ENCODE data around the gene TAS2R4. TPM values are rescaled to one million over a fixed set of nuclear protein-coding genes. Genes with fewer than 3 reads are reported as not detected.

Gene TAS2R4, protein sequence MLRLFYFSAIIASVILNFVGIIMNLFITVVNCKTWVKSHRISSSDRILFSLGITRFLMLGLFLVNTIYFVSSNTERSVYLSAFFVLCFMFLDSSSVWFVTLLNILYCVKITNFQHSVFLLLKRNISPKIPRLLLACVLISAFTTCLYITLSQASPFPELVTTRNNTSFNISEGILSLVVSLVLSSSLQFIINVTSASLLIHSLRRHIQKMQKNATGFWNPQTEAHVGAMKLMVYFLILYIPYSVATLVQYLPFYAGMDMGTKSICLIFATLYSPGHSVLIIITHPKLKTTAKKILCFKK
- 1 to 10 TPM in 1 of 2 experiments, under 1 TPM in 1; 0.74 to 1.0 TPM for total RNA-seq

DNA sequence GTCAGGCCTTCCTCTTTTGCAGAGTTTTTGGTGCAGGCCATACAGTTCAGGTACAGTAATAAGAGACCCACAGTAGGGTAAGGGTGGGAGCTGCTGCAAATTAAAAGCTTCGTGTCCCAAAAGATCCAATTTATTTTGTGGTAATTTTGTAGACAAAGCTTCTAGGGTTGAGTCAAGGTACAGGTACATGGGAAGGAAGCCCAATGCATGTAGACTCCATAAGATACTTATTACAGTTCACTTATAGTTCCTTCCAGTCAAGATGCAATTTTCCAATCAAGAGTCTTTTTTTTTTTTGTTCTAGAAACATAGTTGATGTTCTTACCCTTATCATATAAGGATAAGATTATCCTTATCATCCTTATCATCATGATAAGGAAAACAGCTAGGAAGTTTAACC is at the start of gene TAS2R4:
TAS2R4 (plus strand) TSS at position 301 of the 400 bp plus-strand sequence. CDS start 1,815 bp downstream, outside the sequence.
- no peak within 1 kb of the TSS for H3K4me3 Mint-ChIP-seq
- CTCF ChIA-PET: interaction anchor here (1.0 to 1.5 kb wide), 2 partner anchors 9 to 10 kb away, joined by 3 to 10 read pairs; no protein-coding TSS in a partner anchor
- H3K9me3 Mint-ChIP-seq (ENCODE audit: insufficient read depth): no peaks in the 10 kb centered on the region
- H3K36me3 Mint-ChIP-seq (ENCODE audit: low read depth): peaks cover 36% of the 10 kb centered on the region
- DNase-seq (no peak), ATAC-seq (no peak)
- POLR2A ChIA-PET: no interaction called here
- H3K27me3 Mint-ChIP-seq (ENCODE audit: low read depth): no peaks in the 10 kb centered on the region
- H3K4me1 Mint-ChIP-seq (ENCODE audit: low read depth): no peaks in the 10 kb centered on the region
- H3K27ac Mint-ChIP-seq: no peak within 1 kb of the TSS

GRCh38 chr7:141729020-141729419 is 47.5 kb upstream of the TAS2R4 start:
- CTCF ChIA-PET: interaction anchor here (5.2 kb wide), 1 partner anchor 9 kb away, joined by 25 read pairs; the partner anchor contains the start of gene SSBP1
- no peaks in the 10 kb centered on the region for H3K4me1 Mint-ChIP-seq (ENCODE audit: low read depth)
- no peak for ATAC-seq
- POLR2A ChIA-PET: interaction anchor here (1.2 kb wide), 1 partner anchor 9 kb away, joined by 3 read pairs; the partner anchor contains the start of gene SSBP1
- H3K4me3 Mint-ChIP-seq: no peak overlapping the region
- H3K27me3 Mint-ChIP-seq (ENCODE audit: low read depth): no peaks in the 10 kb centered on the region
- H3K9me3 Mint-ChIP-seq (ENCODE audit: insufficient read depth): no peaks in the 10 kb centered on the region
- no peaks in the 10 kb centered on the region for H3K36me3 Mint-ChIP-seq (ENCODE audit: low read depth)
- DNase-seq: no peak
- no peak overlapping the region for H3K27ac Mint-ChIP-seq

DNA sequence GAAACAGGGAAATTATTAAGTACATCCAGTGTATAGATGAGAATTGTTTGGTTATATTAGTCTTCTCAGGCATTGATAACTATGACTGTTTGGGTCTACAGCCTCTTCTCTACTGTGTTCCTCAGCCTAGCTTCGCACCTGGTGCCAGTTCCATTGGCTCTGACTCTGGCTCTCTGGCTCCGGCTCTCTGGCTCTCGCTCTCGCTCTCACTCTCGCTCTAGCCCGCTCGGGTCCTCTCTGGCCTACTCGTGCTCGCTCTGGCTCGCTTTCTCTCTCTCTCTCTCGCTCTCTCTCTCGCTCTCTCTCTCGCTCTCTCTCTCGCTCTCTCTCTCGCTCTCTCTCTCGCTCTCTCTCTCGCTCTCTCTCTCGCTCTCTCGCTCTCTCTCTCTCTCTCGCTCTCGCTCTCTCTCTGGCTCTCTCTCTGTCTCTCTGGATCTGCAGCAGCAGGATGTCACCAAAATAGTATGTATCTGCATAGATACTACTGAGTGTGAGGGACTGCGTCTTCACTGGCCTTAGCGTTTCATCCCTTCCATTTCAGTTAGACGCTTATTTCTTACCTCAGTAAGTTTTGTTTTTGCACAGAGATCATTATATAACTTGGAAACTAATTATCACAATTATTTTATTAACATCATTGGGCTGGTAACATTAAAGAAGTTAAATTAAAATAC is 44.9 kb upstream of the TAS2R4 start:
- H3K4me3 Mint-ChIP-seq: no peak overlapping the region
- peaks cover under 1% of the 10 kb centered on the region for H3K4me1 Mint-ChIP-seq (ENCODE audit: low read depth)
- H3K27me3 Mint-ChIP-seq (ENCODE audit: low read depth): no peaks in the 10 kb centered on the region
- DNase-seq (no peak), ATAC-seq (no peak)
- no peaks in the 10 kb centered on the region for H3K9me3 Mint-ChIP-seq (ENCODE audit: insufficient read depth)
- no peak overlapping the region for H3K27ac Mint-ChIP-seq
- POLR2A ChIA-PET: no interaction called here
- H3K36me3 Mint-ChIP-seq (ENCODE audit: low read depth): no peaks in the 10 kb centered on the region
- CTCF ChIA-PET: interaction anchor here (2.1 to 11.7 kb wide), 2 partner anchors 76 to 77 kb away, joined by 7 to 187 read pairs; no protein-coding TSS in a partner anchor

- ChIA-PET POLR2A (interaction anchor here (0.8 to 5.9 kb wide), 12 partner anchors 12 to 187 kb away, joined by 3 to 40 read pairs (median 5); partner anchors contain the start of gene DENND11), CTCF (interaction anchor here (0.7 to 11.7 kb wide), 30 partner anchors 9 to 1652 kb away, joined by 3 to 187 read pairs (median 6); partner anchors contain the start of genes AGK, DENND11, MRPS33 and WEE2)
- Mint-ChIP-seq H3K4me1 (ENCODE audit: low read depth) (peaks cover 31% of the 10 kb centered on the region), H3K27ac (peak overlapping the region; percentile 99), H3K4me3 (peak overlapping the region; percentile 94), H3K9me3 (ENCODE audit: insufficient read depth) (no peaks in the 10 kb centered on the region), H3K27me3 (ENCODE audit: low read depth) (no peaks in the 10 kb centered on the region), H3K36me3 (ENCODE audit: low read depth) (peaks cover 27% of the 10 kb centered on the region)
- ATAC-seq: no peak
- DNase-seq: peak; percentile 24
These were observed 39.2 kb upstream of the TAS2R4 start for GRCh38 chr7:141737118-141737835.

DNA sequence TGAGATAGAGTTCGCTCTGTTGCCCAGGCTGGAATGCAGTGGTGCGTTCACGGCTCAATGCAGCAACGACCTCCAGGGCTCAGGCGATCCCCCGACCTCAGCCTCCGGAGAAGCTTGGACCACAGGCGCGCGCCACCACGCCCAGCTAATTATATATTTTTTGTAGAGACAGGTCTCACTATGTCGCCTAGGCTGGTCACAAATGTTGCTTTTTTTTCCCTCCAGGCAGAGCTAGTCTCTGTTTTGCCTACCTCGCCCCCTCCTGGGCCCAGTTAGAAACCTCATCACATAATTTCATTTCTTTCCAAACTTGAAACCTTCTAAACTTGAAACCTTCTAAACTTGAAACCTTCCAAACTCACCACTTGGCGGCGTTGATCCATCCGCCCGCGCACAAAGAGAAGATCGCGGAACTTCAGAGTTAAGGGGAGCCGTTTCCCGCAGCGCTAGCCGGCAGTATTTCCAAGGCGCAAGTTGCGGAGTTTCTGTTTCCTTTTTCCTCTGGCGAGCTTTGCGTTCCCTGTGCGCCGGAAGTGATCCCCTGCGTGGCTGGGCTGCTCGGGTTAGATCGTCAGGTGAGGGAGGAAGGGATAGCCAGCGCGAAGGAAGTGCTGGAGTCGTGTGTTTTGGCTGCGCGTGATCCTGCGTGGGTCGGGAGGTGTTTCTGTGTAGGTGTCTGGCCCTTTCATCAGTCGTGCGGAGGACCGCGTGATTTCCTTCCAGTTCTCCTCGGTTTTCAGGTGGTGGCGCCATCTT is 38.5 kb upstream of the TAS2R4 start, which contains the start of gene SSBP1:
SSBP1 (plus strand) TSS at position 523 of the 756 bp plus-strand sequence. CDS start 809 bp downstream, outside the sequence.
- ChIA-PET POLR2A (interaction anchor here (0.6 to 5.9 kb wide), 18 partner anchors 9 to 1621 kb away, joined by 3 to 40 read pairs (median 4); partner anchors contain the start of genes DENND11 and MRPS33), CTCF (interaction anchor here (0.7 to 11.7 kb wide), 38 partner anchors 9 to 1651 kb away, joined by 3 to 187 read pairs (median 5); partner anchors contain the start of genes AGK, DENND11, MRPS33 and WEE2)
- DNase-seq (peak; percentile 95), ATAC-seq (peak; percentile 90)
- H3K27ac Mint-ChIP-seq: peak within 1 kb of the TSS; percentile 99
- peaks cover 31% of the 10 kb centered on the region for H3K4me1 Mint-ChIP-seq (ENCODE audit: low read depth)
- no peaks in the 10 kb centered on the region for H3K9me3 Mint-ChIP-seq (ENCODE audit: insufficient read depth)
- H3K4me3 Mint-ChIP-seq: peak within 1 kb of the TSS; percentile 94
- peaks cover 33% of the 10 kb centered on the region for H3K36me3 Mint-ChIP-seq (ENCODE audit: low read depth)
- H3K27me3 Mint-ChIP-seq (ENCODE audit: low read depth): no peaks in the 10 kb centered on the region

GRCh38 chr7:141738592-141739013 is 37.9 kb upstream of the TAS2R4 start:
- ChIA-PET POLR2A (interaction anchor here (0.6 to 5.9 kb wide), 9 partner anchors 10 to 726 kb away, joined by 3 to 40 read pairs (median 5); partner anchors contain the start of genes DENND11 and MRPS33), CTCF (interaction anchor here (0.7 to 11.7 kb wide), 30 partner anchors 9 to 927 kb away, joined by 3 to 187 read pairs (median 5); partner anchors contain the start of genes AGK, DENND11, MRPS33 and WEE2)
- Mint-ChIP-seq H3K36me3 (ENCODE audit: low read depth) (peaks cover 39% of the 10 kb centered on the region), H3K9me3 (ENCODE audit: insufficient read depth) (no peaks in the 10 kb centered on the region), H3K4me3 (peak overlapping the region; percentile 94), H3K27me3 (ENCODE audit: low read depth) (no peaks in the 10 kb centered on the region), H3K27ac (peak overlapping the region; percentile 99), H3K4me1 (ENCODE audit: low read depth) (peaks cover 31% of the 10 kb centered on the region)
- no peak for ATAC-seq
- DNase-seq: no peak

GRCh38 chr7:141739250-141739649 is 37.2 kb upstream of the TAS2R4 start:
- Mint-ChIP-seq H3K27me3 (ENCODE audit: low read depth) (no peaks in the 10 kb centered on the region), H3K4me3 (peak overlapping the region; percentile 94), H3K36me3 (ENCODE audit: low read depth) (peaks cover 46% of the 10 kb centered on the region), H3K9me3 (ENCODE audit: insufficient read depth) (no peaks in the 10 kb centered on the region), H3K4me1 (ENCODE audit: low read depth) (peaks cover 31% of the 10 kb centered on the region), H3K27ac (peak overlapping the region; percentile 56)
- POLR2A ChIA-PET: interaction anchor here (0.6 to 5.9 kb wide), 5 partner anchors 22 to 726 kb away, joined by 3 to 40 read pairs (median 3); partner anchors contain the start of gene DENND11
- no peak for ATAC-seq
- CTCF ChIA-PET: interaction anchor here (0.6 to 11.7 kb wide), 17 partner anchors 9 to 1518 kb away, joined by 3 to 187 read pairs (median 7); partner anchors contain the start of genes AGK, DENND11, MRPS33 and WEE2
- no peak for DNase-seq

GRCh38 chr7:141742229-141742628 is 34.2 kb upstream of the TAS2R4 start:
- H3K4me1 Mint-ChIP-seq (ENCODE audit: low read depth): peaks cover 27% of the 10 kb centered on the region
- DNase-seq: no peak
- no peaks in the 10 kb centered on the region for H3K9me3 Mint-ChIP-seq (ENCODE audit: insufficient read depth)
- no peak for ATAC-seq
- CTCF ChIA-PET: interaction anchor here (11.7 kb wide), 1 partner anchor 87 kb away, joined by 187 read pairs; no protein-coding TSS in a partner anchor
- POLR2A ChIA-PET: no interaction called here
- H3K4me3 Mint-ChIP-seq: no peak overlapping the region
- no peak overlapping the region for H3K27ac Mint-ChIP-seq
- H3K27me3 Mint-ChIP-seq (ENCODE audit: low read depth): no peaks in the 10 kb centered on the region
- peaks cover 63% of the 10 kb centered on the region for H3K36me3 Mint-ChIP-seq (ENCODE audit: low read depth)

DNA sequence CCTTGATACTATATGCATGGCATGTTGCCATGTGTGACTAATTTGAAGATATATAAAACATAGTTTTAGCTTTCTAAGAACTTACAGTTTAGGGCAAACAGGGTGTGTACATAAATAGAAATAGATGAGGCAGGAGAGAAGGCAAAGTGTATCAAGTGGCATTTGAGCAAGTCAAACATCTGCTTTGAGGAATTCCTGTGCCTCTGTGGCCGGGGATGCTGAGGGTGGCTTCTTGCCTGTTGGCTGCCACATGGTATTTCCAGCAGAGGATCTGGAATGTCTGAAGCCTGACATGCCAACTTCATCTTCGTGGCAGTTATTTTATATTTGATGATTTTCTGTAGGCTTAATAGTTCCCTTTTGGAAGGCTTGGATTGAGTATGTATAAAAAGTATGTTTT is 32.3 kb upstream of the TAS2R4 start:
- Mint-ChIP-seq H3K4me3 (no peak overlapping the region), H3K4me1 (ENCODE audit: low read depth) (peaks cover 23% of the 10 kb centered on the region), H3K9me3 (ENCODE audit: insufficient read depth) (no peaks in the 10 kb centered on the region), H3K36me3 (ENCODE audit: low read depth) (peaks cover 70% of the 10 kb centered on the region), H3K27me3 (ENCODE audit: low read depth) (no peaks in the 10 kb centered on the region), H3K27ac (no peak overlapping the region)
- no peak for ATAC-seq
- CTCF ChIA-PET: no interaction called here
- DNase-seq: no peak
- POLR2A ChIA-PET: no interaction called here

- ChIA-PET CTCF (interaction anchor here (1.2 kb wide), 2 partner anchors 9 to 94 kb away, joined by 3 read pairs; no protein-coding TSS in a partner anchor), POLR2A (interaction anchor here (1.0 kb wide), 1 partner anchor 10 kb away, joined by 3 read pairs; the partner anchor contains the start of gene SSBP1)
- ATAC-seq: no peak
- peaks cover 24% of the 10 kb centered on the region for H3K9me3 Mint-ChIP-seq (ENCODE audit: insufficient read depth)
- H3K4me3 Mint-ChIP-seq: no peak overlapping the region
- no peaks in the 10 kb centered on the region for H3K27me3 Mint-ChIP-seq (ENCODE audit: low read depth)
- no peak overlapping the region for H3K27ac Mint-ChIP-seq
- DNase-seq: no peak
- H3K36me3 Mint-ChIP-seq (ENCODE audit: low read depth): peaks cover 77% of the 10 kb centered on the region
- H3K4me1 Mint-ChIP-seq (ENCODE audit: low read depth): no peaks in the 10 kb centered on the region
These were observed 28.1 kb upstream of the TAS2R4 start for GRCh38 chr7:141748396-141748795.
